GM21367 (cell line): ENCODE data around the gene DLK1.

Source experiments
- ATAC-seq: cut with Tn5 transposase; IDR thresholded peaks from one replicate; pipeline ENCODE4 v1.9.1; 2021; ENCODE audit not compliant: unreplicated experiment

Gene DLK1

DNA sequence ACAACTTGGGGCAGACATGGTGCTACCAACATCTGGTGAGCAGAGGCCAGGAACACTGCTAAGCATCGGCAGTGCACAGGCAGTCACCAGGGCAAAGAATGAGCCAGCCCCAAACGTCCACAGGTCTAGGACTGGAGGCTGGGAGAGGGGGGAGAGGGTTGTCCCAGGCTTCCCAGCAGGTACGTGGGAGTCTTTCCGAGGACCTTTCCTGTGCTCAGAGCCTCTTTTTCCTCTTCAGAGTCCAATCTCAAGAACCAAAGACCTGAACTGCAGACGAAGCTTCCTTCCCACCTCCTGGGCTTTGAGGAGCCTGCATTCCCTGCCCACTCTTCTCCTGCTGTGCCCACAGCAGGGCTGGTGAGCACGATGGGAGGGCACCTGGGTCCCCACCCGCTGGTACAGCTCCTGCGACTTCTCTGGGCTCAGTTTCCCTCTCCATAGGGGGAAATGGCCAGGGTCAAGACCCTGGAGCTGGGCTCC, 48.7 kb downstream of the DLK1 start:
- ATAC-seq = no peak

DNA sequence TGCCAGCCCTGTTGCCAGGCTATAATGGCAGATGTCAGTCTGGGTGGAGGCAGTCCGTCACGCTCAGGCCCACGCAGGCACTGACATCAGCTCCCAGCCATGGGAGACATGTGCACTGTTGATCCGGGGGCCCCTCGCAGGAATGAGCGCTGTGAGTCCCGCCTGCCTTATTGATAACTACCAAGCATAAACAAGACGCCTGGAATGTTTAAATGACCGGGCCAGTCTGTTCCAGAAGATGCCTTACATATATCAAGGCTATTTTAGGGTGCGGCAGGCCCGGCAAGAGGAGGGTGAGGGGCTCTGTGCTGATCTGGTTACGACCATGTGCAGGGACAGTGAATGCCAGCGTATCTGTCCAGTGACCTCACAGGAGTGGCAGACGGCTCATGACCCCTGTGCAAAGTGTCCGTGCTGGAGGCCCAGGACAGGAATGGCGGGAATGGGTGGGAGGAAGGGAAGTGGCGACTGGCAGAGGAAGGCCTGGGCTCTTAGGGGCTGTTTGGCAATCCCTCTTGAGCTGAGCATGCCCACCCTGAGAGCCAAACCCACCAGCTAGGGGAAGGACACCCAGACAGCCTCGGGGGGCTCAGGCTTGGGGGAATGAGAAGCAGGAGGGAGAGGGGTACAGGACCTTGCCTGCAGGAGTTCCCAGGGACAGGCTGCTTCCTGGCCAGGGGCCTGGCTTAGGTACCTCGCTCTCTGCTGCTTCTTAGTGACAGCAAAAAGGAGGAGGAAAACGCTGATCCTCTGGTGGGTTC, 49.3 kb downstream of the DLK1 start:
- no peak for ATAC-seq

DNA sequence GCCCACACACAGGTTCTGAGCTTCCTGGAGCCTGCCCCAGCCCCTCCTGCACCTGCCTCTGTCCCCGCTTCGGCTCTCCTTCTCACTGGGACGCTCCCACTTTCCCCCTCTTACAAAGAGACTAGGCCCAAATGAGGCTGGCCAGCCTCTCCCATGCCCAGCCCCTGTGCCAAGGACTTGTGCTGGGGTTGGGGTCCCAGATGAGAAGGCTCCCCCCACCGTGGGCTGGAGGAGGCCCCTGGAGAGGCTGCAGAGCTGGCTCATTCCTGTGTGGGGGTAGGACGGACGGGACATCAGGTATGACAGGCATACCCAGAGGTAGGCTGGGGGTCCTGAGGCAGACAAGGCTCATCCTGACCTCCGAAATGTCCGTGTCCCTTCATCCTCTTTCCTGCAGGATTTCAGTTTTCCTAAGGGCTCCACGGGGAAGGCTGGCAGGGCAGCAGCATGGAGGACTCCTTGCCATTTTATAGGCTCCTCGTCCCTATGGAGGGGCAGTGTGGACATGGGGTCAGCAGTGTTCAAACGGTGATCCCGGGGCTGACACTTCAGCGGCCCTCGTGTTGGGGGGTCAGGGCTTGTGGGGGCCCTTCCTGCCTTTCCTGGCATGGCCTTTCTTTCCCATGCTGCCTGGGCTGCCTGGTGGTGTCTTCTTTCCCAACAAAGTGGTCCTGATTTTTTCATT, 50.1 kb downstream of the DLK1 start:
- ATAC-seq = no peak

DNA sequence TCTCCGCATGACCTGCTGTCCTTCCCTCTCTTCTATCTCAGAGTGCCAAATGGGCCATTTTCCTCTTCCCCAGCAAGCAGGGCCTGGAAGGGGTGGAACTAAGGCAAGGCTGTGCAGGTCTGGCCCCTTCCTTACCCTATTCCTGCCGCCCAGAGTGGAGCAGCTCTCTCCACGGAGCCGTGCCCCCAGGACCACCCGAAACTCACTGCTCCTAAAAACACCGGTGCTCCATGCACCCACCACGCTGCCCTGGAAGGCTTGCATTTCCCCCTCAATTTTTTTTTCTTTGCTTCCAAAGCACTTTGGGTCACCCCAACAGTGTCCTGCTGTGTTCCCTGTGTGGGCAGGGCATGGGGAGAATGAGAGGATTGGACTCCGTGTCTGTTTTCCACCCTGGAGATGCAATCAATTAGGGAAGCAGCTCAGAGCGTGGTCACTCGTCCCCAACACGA, 50.7 kb downstream of the DLK1 start:
- no peak for ATAC-seq

DNA sequence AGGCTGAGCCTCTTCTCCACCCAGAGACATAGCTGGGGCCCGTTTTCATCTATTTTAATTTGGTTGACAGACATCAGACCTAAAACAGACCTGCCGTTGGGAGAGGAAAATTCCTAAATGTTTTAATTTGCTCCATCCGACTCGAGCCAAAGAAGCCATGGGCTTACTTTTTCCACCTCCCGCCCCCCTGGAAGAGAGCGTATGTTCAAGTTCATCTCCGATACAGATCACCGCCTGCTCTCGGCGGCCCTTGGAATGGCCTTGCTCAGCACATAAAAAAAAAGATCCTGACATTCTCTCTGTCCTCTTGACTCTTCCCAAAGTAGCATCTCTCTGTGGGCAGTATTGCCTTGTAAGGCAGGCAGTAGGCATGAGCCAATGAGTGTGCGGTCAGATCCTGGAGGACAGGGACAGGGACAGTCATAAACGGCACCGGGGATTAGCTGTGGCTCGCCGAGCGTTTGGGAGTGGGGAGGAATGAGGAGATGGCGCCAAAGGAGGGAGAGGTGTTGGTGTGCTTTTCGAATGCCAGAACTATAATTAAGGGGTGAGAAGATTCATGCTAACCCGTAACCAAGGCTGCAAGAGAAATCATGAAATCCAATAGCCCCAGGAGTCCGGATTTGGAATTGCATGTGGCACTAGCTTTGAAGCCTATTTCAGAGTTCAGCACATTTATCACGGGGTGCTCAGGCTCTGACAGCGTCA, 51.3 kb downstream of the DLK1 start:
- ATAC-seq = no peak

DNA sequence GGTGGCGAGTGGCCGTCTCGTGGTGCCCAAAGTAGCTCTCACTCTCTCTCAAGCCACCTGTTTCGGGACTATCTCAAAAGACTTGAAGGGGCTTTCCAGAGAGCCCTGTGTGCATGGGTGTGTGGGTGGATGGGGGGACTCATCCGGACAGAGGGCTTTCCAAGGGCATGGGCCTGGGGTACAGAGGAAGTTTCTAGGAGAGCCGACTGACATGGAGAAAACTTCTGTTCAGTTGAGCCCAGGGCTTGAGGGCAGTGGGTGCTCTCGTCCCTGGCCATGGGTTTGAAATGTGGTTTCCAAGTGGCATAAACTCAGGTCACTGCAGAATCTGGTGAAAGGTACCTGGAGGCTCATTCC, 51.8 kb downstream of the DLK1 start:
- ATAC-seq = no peak

DNA sequence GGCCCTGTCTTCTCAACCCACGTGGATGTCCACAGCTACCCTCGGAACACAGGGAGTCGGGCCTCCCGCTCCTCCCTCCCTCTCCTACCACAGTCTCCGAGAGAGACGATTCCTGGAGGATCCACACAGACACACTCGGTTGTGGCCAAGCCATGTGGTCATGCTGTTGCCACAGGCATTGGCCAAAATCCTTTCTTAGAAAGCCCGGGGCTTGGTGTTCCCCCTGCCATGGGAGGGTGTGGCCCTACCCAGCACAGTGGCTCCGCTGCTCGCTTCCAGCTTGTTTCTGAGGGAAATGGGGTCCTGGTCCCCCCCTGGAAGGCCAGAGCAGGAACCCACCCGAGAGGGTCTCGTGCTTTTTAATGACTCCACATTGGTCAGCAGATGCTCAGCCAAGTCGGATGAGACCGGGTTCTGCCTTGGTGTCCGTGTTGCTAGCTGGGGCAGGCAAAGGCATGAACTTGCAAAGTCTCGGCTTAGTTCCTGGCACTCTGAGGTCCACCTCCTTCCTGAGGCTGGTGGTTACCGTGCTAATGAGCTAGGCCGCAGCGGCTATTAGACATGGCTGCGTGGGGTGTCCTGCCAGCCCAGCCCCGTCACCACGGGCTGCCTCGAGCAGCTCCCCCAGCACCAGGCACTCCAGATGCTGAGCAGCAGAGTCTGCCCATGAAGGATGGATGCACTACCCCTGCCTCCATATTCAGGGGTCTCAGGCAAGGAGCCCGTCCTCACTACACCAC, 52.4 kb downstream of the DLK1 start:
- ATAC-seq = no peak

DNA sequence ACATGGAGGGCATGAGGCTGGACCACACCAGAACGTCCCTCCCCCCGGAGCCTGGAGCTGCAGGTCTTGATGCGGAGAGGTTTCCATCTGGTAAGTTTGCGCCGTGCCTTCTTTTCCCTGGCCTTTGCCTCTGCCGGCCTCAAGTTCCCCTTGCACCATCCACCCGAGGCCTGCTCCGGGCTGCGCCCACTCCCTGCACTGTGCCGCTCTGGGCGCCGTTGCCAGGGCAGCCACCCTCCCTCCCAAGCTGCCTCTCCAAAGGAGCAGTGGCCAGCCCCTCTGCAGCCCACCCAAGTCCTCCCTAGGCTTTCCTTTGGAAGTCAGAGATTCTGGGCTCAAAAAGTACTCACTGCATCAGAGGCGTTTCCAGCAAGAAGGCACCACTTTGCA, 53.0 kb downstream of the DLK1 start:
- ATAC-seq = no peak

DNA sequence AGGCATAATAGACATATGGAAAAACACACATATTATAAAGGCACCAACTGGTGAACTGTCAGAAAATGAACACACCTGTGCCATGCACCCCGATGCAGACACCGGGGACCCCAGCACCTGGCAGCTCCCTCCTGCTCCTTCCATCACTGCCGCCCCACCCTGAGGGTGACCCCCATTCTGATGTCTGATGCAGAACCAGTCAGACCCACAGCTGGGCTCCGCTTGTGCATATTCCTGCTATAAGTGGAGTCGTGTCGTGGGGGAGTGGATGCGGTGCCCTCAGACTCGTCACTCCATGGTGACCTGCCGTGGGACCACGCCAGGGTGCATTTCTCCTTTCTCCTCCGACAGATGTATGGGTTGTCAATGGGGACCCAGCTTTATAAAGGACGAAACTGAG, 53.6 kb downstream of the DLK1 start:
- ATAC-seq = no peak

DNA sequence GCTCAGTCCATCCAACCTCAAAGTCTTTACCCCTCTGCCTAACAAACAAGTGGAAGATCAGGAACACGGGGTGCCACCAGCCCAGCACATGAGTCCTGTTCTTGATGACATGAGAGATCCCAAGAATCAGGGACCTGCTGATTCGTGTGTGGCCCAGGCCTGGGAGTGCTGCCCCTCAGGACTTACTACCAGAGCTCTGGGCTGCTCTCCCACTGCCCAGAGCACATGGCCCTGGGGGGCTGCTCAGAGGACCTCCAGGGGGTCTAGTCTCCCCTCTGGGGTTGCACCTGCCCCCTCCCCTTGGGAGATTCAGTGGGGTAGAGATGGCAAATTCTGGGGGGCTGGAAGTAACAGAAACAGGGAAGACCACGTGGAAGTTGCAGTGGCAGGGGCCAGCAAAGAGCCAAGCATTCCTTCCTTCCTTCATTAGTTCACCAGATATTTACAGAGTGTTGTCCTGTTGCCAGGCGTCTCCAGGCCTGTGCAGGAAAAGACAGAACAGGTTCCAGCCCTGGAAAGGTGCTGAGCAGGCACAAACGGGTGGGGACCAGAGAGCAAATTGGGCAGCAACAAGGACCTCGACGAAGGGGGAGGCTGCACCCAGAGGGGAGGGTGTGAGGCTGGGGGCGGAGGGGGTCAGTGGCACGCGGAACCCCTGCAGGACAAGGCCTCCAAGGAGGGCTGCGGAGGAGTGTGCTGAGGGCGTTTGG, 54.1 kb downstream of the DLK1 start:
- ATAC-seq = no peak

DNA sequence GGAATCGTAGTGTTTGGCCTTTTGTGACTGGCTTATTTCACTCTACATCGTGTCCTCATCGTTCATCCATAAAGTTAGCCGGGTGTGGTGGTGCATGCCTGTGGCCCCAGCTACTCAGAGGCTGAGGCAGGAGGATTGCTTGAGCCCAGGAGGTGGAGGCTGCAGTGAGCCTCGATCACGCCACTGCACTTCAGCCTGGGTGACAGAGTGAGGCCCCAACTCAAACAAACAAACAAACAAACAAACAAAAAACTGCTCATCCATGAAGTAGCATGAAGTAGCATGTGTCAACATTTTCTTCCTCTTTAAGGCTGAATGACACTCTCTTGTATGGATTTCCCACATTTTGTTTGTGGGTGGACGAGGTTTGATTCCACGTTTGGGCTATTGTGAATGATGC, 55.3 kb downstream of the DLK1 start:
- ATAC-seq = no peak

DNA sequence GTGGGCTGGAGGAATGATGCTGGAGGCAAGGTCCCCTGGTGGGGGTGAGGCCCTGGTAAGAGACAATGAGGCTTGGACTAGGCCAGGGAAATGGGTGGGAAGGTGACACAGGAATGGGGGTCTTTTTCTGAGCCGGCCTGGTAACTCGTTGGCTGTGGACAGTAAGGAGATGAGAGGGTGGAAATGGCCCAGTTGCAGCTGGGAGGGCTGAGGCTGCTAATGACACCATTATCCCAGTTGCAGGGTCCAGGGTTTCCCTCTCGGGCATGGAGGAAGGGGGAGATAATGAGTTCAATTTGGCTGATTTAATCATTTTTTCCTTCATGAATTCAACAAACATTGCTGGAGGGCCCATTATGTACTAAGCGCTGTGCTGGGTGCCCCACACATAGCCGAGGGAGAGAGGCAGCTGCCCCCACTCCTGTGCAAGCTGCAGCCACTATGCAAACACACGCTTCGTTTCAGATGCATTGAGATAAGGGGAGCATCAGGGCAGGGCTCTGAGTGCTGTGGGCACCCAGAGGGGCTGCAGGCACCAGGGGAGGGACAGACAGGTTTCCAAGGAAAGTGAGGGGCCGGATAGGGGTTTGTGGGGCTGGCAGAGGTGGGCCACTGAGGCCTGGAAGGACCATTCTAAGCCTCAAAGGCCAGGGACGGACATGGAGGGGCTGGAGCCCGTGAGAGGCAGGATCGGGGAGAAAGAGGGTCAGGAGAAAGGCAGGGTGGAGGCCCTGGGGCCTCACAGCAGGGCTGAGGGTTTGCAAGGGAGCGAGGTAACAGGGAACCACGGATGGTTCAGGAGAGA, 56.0 kb downstream of the DLK1 start:
- no peak for ATAC-seq

DNA sequence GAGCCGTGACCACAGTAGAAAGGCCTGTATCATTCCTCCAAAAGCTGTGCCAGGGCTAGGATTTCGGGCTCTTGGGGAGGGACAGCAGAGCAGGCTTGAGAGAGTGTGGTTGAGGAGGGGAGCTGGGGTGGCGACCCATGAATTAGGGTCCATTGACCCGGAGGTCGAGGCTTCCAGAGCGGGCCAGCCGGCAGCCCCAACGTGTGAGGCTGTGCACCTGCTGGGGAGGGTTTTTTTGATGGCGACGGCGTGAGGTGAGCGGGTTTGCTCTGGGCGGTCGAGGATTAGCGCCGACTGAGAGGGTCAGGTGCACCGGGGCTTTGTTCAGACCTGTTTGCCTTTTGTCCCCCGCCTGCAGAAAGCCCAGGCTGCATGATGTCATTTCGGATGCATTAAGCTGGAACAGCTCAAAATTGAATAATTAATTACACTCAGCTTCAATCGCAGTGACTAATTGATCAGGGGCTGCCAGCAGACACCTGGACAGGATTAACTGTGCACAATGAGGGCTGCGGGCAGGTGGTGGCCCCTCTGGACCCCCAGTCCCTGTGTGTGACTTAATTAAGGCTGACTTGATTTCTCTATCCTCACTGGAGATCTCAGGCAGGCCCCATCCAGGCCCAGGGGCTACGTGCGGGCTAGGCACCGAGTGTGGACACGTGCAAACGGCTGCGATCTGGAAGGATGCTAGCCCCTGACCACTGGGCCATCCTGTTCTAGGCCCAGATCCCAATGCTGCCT, 57.1 kb downstream of the DLK1 start:
- ATAC-seq = no peak

DNA sequence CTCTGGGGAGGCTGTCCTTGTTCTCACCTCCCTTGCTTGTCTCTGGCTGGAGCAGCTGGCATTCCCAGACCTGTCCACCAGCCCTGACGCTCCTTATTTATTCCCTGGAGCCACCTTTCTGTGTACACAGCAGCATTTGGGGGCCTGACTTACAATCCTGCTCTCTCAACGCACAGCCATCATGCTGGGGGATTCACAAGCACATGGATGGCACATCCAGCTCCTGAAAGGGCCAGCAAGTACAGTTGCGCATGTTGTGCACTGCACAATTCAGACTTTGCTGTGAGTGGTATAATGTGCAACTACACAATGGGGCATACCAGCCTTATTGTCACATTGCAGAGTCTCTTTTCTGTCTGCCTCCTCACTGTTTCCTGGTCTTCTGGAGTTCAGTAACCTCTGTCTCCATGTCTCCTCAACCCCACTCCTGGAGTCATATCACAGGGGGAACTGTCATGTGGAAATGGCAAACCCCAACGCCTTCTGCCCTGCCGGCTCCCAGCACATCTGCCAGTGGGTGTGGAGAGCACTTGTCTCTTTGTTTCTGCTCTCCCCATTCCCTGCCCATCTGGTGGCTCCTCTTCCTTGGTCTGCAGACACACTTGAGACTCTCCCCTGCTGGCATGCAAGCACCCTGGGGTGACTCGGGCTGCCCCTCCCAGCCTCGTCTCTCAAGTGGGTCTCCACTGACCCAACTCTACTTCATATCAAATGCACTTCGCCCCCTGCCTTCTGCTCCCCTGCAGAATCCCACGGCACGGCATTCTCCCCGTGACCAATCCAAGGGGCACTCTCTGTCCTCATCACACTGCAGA, 58.0 kb downstream of the DLK1 start:
- no peak for ATAC-seq

DNA sequence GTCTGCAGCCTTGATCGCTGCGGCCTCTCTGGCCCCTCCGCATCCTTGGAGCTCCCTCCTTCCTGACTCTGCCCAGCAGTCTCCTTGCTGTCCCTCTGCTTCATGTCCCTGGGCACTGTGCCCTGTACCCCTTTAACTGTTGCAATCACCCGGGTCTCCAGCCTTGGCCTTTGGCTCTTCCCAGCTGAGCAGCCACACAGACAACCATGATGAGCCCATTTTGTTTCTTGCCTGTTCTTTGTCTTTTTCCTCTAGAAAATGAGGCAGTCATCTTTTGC, 58.6 kb downstream of the DLK1 start:
- ATAC-seq = no peak

DNA sequence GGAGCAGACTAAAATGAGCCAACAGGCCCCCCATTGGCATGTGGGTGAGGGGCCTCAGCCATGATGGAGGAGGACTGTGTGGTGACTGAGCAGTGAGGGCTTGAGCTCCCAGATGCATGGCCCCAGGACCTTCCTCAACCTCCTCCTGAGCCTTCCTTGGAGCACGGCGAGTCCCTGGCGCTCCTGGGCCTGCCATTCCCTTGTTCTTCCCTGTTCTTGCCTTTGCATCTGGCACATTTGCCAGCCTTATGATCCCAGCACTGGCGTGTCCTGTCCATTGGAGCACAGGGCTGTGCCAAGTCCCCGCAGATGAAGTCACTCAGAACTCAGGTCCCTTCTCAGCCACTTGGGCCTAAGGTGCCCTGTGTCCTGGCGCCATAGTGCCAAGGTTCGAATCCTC, 58.9 kb downstream of the DLK1 start:
- no peak for ATAC-seq

DNA sequence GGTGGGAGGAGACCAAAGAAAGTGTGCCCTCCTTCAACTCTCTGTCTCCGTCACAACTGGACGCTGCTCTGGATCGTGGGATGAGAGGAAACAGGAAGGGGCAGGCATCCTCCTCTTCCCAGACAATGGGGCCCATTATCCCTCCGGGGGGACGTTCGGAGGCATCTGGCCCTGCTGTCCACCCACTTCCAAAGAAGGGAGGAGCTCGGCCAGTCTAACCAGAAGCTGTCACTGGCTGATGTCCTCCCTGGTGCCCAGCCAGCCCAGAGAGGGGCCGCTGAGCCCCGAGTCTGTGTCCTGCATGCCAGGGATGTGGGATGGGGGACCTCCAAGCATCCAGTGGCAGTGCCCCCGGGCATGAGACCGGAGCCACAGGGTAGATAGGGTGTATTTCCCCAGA, 59.4 kb downstream of the DLK1 start:
- no peak for ATAC-seq

DNA sequence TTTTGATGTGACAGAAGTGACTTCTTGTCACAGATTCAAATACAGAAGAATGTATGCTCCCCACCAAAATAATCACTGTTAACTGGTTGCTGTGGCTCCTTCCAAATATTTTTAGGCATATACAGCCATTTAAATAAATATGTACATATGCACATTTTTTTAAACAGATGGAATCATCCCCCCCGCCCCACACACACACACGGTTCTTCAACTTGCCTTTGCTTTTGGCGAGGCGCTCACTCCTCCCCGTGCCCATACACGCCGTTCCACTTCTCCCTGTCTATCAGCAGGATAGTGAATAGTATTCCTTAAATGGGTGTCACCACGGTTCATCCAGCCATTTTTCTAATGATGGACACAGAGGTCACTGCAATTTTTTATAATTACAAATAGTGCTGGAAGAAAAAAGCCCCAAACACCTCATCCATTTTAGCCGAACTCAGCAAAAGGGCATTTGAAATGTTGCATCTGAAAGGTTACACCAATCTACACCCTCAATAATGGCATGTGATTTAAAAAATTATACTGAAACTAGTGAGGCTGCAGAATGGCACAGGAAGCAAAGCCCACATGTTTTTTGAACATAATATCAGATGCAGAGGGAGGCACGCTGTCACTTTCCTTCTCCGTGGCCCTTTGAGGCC, 60.0 kb downstream of the DLK1 start:
- no peak for ATAC-seq
